ENCODE measurements around the gene MRGPRD. TPM values are rescaled to one million over a fixed set of nuclear protein-coding genes. Genes with fewer than 3 reads are reported as not detected.

MRGPRD gene
- total RNA-seq, 1 donor = not detected

DNA sequence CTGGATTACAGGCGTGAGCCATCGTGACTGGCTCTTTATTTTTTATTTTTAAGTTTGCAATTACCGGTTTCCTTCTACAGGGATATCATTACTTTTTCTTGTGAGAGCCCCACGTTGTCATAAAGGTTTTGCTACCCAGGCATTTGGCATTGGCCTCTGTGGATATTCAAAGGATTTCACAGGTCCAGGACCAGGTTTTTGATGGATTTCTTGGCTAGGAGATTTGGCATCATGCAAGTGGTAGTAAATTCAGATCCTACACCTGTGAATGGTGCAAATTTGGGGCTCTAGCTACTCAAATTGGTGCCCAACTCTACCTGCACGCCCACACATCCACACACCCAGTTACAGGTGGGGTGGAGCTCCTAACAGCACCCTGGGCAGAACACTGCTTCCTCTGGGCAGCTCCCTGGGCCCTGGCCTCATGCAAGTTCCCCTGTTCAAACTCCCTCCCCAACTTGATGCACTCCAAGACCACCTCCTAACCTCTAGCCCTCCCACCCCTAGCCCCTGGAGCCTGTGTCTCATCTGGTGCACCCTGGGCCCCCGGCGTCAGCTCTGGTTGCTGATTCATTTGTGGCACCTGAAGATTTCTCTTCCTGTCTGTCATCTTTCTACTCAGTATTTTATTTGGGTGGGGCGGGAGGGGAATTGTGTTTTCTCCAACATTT, 9.3 kb upstream of the MRGPRD start:
- H3K27me3 ChIP-seq (ENCODE audit: insufficient read depth, low read length) = peaks cover 21% of the 10 kb centered on the region
- H3K9me3 ChIP-seq (ENCODE audit: low read depth, low read length) = no peaks in the 10 kb centered on the region
- no peak overlapping the region for H3K4me3 ChIP-seq (ENCODE audit: insufficient read depth, low read length)
- H3K27ac ChIP-seq (ENCODE audit: low read depth, low read length) = no peak overlapping the region
- peaks cover 12% of the 10 kb centered on the region for H3K4me1 ChIP-seq (ENCODE audit: insufficient read depth, low read length)
- H3K36me3 ChIP-seq (ENCODE audit: insufficient read depth, low read length) = no peaks in the 10 kb centered on the region
- H3K4me2 ChIP-seq (ENCODE audit: insufficient read depth, low read length) = no peak overlapping the region
- TF ChIP-seq, protein P1, sequence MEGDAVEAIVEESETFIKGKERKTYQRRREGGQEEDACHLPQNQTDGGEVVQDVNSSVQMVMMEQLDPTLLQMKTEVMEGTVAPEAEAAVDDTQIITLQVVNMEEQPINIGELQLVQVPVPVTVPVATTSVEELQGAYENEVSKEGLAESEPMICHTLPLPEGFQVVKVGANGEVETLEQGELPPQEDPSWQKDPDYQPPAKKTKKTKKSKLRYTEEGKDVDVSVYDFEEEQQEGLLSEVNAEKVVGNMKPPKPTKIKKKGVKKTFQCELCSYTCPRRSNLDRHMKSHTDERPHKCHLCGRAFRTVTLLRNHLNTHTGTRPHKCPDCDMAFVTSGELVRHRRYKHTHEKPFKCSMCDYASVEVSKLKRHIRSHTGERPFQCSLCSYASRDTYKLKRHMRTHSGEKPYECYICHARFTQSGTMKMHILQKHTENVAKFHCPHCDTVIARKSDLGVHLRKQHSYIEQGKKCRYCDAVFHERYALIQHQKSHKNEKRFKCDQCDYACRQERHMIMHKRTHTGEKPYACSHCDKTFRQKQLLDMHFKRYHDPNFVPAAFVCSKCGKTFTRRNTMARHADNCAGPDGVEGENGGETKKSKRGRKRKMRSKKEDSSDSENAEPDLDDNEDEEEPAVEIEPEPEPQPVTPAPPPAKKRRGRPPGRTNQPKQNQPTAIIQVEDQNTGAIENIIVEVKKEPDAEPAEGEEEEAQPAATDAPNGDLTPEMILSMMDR (IDR thresholded peaks at IDR 0.05; ENCODE audit: extremely low read depth, low read depth, low read length) = no peak
- no peak overlapping the region for H2AFZ ChIP-seq (ENCODE audit: low read length)
- no peaks in the 10 kb centered on the region for H4K20me1 ChIP-seq (ENCODE audit: insufficient read depth, low read length)
- DNase-seq (ENCODE audit: insufficient read length, low spot score, missing footprints) = no peak
- no peaks in the 10 kb centered on the region for H3K79me2 ChIP-seq (ENCODE audit: insufficient read depth, low read length)

GRCh38 chr11:68988491-68988890, 7.7 kb upstream of the MRGPRD start:
- Histone ChIP-seq H3K27me3 (ENCODE audit: insufficient read depth, low read length) (peaks cover 11% of the 10 kb centered on the region), H3K79me2 (ENCODE audit: insufficient read depth, low read length) (no peaks in the 10 kb centered on the region), H3K4me2 (ENCODE audit: insufficient read depth, low read length) (no peak overlapping the region), H4K20me1 (ENCODE audit: insufficient read depth, low read length) (no peaks in the 10 kb centered on the region), H3K9me3 (ENCODE audit: low read depth, low read length) (no peaks in the 10 kb centered on the region), H3K4me3 (ENCODE audit: insufficient read depth, low read length) (no peak overlapping the region), H2AFZ (ENCODE audit: low read length) (no peak overlapping the region), H3K27ac (ENCODE audit: low read depth, low read length) (no peak overlapping the region), H3K36me3 (ENCODE audit: insufficient read depth, low read length) (no peaks in the 10 kb centered on the region), H3K4me1 (ENCODE audit: insufficient read depth, low read length) (peaks cover 7% of the 10 kb centered on the region)
- peak; percentile 14 for DNase-seq (ENCODE audit: insufficient read length, low spot score, missing footprints)
- TF ChIP-seq, protein P1 (IDR thresholded peaks at IDR 0.05; ENCODE audit: extremely low read depth, low read depth, low read length) = no peak

DNA sequence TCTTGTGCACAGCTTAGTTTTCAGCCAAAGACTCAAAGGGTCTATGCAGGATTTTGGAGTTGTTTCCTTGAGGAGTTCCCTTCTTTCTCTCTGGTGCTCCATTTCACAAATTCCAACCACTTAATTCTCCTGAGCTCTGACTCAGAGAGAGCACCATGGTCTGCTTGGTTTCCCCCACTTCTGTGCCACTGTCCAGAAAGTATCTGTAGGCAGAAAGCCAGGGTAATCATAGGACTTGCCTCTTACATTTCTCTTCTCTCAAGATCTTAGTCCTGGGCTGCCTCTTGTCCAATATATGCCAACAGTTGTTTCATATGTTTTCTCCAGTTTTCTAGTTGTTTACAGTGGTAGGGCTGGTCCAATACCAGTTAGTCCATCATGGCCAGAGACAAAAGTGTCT, 6.4 kb upstream of the MRGPRD start:
- H4K20me1 ChIP-seq (ENCODE audit: insufficient read depth, low read length) = no peaks in the 10 kb centered on the region
- peaks cover 7% of the 10 kb centered on the region for H3K27me3 ChIP-seq (ENCODE audit: insufficient read depth, low read length)
- H3K27ac ChIP-seq (ENCODE audit: low read depth, low read length) = no peak overlapping the region
- no peaks in the 10 kb centered on the region for H3K9me3 ChIP-seq (ENCODE audit: low read depth, low read length)
- peak; percentile 86 for DNase-seq (ENCODE audit: insufficient read length, low spot score, missing footprints)
- no peaks in the 10 kb centered on the region for H3K79me2 ChIP-seq (ENCODE audit: insufficient read depth, low read length)
- TF ChIP-seq, protein P1 (IDR thresholded peaks at IDR 0.05; ENCODE audit: extremely low read depth, low read depth, low read length) = no peak
- H3K4me1 ChIP-seq (ENCODE audit: insufficient read depth, low read length) = peaks cover 7% of the 10 kb centered on the region
- H3K36me3 ChIP-seq (ENCODE audit: insufficient read depth, low read length) = no peaks in the 10 kb centered on the region
- H3K4me2 ChIP-seq (ENCODE audit: insufficient read depth, low read length) = no peak overlapping the region
- peak overlapping the region; percentile 51 for H2AFZ ChIP-seq (ENCODE audit: low read length)
- H3K4me3 ChIP-seq (ENCODE audit: insufficient read depth, low read length) = no peak overlapping the region

- Histone ChIP-seq H3K36me3 (ENCODE audit: insufficient read depth, low read length) (no peaks in the 10 kb centered on the region), H3K27ac (ENCODE audit: low read depth, low read length) (no peak overlapping the region), H3K27me3 (ENCODE audit: insufficient read depth, low read length) (peaks cover 11% of the 10 kb centered on the region), H3K9me3 (ENCODE audit: low read depth, low read length) (no peaks in the 10 kb centered on the region), H3K4me1 (ENCODE audit: insufficient read depth, low read length) (peaks cover 7% of the 10 kb centered on the region), H3K79me2 (ENCODE audit: insufficient read depth, low read length) (no peaks in the 10 kb centered on the region), H3K4me3 (ENCODE audit: insufficient read depth, low read length) (no peak overlapping the region), H2AFZ (ENCODE audit: low read length) (no peak overlapping the region), H3K4me2 (ENCODE audit: insufficient read depth, low read length) (no peak overlapping the region), H4K20me1 (ENCODE audit: insufficient read depth, low read length) (no peaks in the 10 kb centered on the region)
- TF ChIP-seq, protein P1 (IDR thresholded peaks at IDR 0.05; ENCODE audit: extremely low read depth, low read depth, low read length) = no peak
- DNase-seq (ENCODE audit: insufficient read length, low spot score, missing footprints) = no peak
Measured at GRCh38 chr11:68983801-68984200, 3.0 kb upstream of the MRGPRD start.
